Mesendoderm (in vitro differentiated cells): ENCODE results near the gene PLCB4.
A peak's percentile ranks its signal among the peaks of the same experiment; 100 is the strongest.

Experiments
- DNase-seq: peaks from one replicate; pipeline ENCODE4 v3.0.0; 2013
- H2AK5ac ChIP-seq: 2 replicates; pipeline ENCODE4 v1.6.1; 2013; ENCODE audit warnings: low read length, inconsistent platforms
- H2BK120ac ChIP-seq: 2 replicates; pipeline ENCODE4 v1.6.1; 2013; ENCODE audit warnings: low read depth, mild to moderate bottlenecking, low read length, moderate library complexity, mixed read lengths
- H2BK15ac ChIP-seq: replicated peaks from 2 replicates; pipeline ENCODE4 v1.6.1; 2013; ENCODE audit warnings: low read depth, mild to moderate bottlenecking, moderate library complexity
- H2BK5ac ChIP-seq: 2 replicates; pipeline ENCODE4 v1.6.1; 2013; ENCODE audit warnings: low read length, inconsistent platforms
- H3K18ac ChIP-seq: 2 replicates; pipeline ENCODE4 v1.6.1; 2013; ENCODE audit warnings: mild to moderate bottlenecking, low read length, mixed read lengths
- H3K23ac ChIP-seq: one replicate; pipeline ENCODE4 v1.6.1; 2013; ENCODE audit warnings: low read length
- H3K27ac ChIP-seq: 2 replicates; pipeline ENCODE4 v1.5.1; 2013; ENCODE audit warnings: low read depth, mild to moderate bottlenecking, inconsistent platforms, low read length, moderate library complexity
- H3K27me3 ChIP-seq: 2 replicates; pipeline ENCODE4 v1.6.1; 2013; ENCODE audit warnings: low read length, control low read depth, mild to moderate bottlenecking, inconsistent platforms; ENCODE audit not compliant: insufficient read depth, poor library complexity
- H3K36me3 ChIP-seq: 2 replicates; pipeline ENCODE4 v1.6.1; 2013; ENCODE audit warnings: low read length, inconsistent platforms; ENCODE audit not compliant: control insufficient read depth, insufficient read depth
- H3K4ac ChIP-seq: one replicate; pipeline ENCODE4 v1.6.1; 2013; ENCODE audit warnings: low read depth, mild to moderate bottlenecking, low read length, moderate library complexity
- H3K4me1 ChIP-seq: 2 replicates; pipeline ENCODE4 v1.6.1; 2013; ENCODE audit warnings: low read depth, low read length, inconsistent platforms; ENCODE audit not compliant: control insufficient read depth
- H3K4me2 ChIP-seq: 2 replicates; pipeline ENCODE4 v1.6.1; 2013; ENCODE audit warnings: low read length
- H3K4me3 ChIP-seq: 2 replicates; pipeline ENCODE4 v1.5.1; 2013; ENCODE audit warnings: mild to moderate bottlenecking, low read length
- H3K56ac ChIP-seq: one replicate; pipeline ENCODE4 v1.6.1; 2013; ENCODE audit warnings: low read length
- H3K79me1 ChIP-seq: 2 replicates; pipeline ENCODE4 v1.6.1; 2013; ENCODE audit warnings: low read length, inconsistent platforms
- H3K79me2 ChIP-seq: 2 replicates; pipeline ENCODE4 v1.6.1; 2013; ENCODE audit warnings: mild to moderate bottlenecking, low read length; ENCODE audit not compliant: control insufficient read depth, insufficient read depth
- H3K9ac ChIP-seq: 2 replicates; pipeline ENCODE4 v1.6.1; 2013; ENCODE audit warnings: low read length, inconsistent platforms
- H4K5ac ChIP-seq: one replicate; pipeline ENCODE4 v1.6.1; 2013; ENCODE audit warnings: low read length
- H4K8ac ChIP-seq: one replicate; pipeline ENCODE4 v1.6.1; 2013; ENCODE audit warnings: low read depth, mild to moderate bottlenecking, control low read depth, low read length, moderate library complexity
- WGBS: extraction: QIAGEN DNeasy Blood & Tissue Kit; methylation state at CpG from one replicate; pipeline ENCODE4 v1.1.7; 2013; ENCODE audit warnings: low lambda C conversion rate, missing lambda C conversion rate; ENCODE audit not compliant: insufficient coverage; ENCODE audit errors: extremely low coverage; 5-methylcytosine and 5-hydroxymethylcytosine counted together

Gene PLCB4

DNA sequence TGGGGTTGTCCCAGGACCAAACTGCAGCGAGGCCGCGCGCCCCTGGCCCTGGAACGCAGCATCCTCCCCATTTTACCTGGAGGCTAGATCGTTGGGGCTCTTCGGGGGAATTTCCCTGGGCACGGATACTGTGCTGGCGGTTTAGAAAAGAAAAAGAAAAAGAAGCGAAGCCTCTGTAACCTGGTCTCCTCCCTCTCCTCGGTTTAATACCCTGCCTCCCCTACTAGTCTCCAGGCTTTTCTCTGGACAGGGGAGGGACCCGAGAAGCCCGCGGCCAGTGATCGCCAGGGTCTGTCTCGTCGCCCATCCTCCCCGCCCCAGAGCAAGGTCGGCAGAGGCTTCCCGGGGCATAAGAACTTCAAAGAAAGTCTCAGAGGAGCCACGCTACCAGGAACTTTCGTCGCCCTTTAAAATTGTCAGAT, 439.4 kb downstream of the PLCB4 start:
- no peak overlapping the region for H4K5ac ChIP-seq
- no peak overlapping the region for H3K23ac ChIP-seq
- no CpG with 5 or more reads among the region's 23 CpGs for WGBS
- H2AK5ac ChIP-seq = no peak overlapping the region
- no peak overlapping the region for H3K4ac ChIP-seq
- H4K8ac ChIP-seq = no peak overlapping the region
- H3K18ac ChIP-seq = no peak overlapping the region
- H3K79me2 ChIP-seq = no peaks in the 10 kb centered on the region
- H3K9ac ChIP-seq = no peak overlapping the region
- no peak overlapping the region for H3K27ac ChIP-seq
- H2BK120ac ChIP-seq = no peak overlapping the region
- peaks cover 4% of the 10 kb centered on the region for H3K4me1 ChIP-seq
- DNase-seq = no peak
- H2BK5ac ChIP-seq = no peak overlapping the region
- H3K4me2 ChIP-seq = peak overlapping the region; percentile 11
- H3K4me3 ChIP-seq = no peak overlapping the region
- H3K36me3 ChIP-seq = no peaks in the 10 kb centered on the region
- H3K79me1 ChIP-seq = no peaks in the 10 kb centered on the region
- no peak overlapping the region for H2BK15ac ChIP-seq
- H3K27me3 ChIP-seq = peaks cover 61% of the 10 kb centered on the region
- H3K56ac ChIP-seq = no peak overlapping the region

DNA sequence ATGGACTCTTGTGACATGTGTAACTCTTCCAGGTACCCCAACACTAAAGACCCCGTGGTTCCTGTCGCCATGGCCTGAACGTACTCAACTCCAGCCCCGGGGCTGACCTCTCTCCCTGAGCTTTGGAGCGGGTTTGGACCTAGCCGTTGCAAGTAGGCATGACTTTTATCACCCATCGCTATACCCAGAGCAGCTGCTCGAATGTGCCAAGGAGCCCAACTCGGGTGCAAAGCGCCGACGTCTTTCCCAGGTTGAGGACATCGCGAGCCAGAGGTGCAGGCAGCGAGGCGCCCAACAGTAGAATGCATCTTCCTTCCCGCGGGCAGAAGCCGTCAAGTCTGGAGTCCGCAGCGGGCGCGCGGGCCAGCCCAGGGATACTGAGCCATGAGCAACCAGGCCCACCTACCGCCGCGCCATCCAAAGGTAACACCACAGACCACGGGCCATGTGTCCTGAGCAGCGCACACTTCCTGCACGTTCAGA, 439.9 kb downstream of the PLCB4 start:
- H3K4me2 ChIP-seq = peak overlapping the region; percentile 11
- H4K8ac ChIP-seq = no peak overlapping the region
- DNase-seq = no peak

DNA sequence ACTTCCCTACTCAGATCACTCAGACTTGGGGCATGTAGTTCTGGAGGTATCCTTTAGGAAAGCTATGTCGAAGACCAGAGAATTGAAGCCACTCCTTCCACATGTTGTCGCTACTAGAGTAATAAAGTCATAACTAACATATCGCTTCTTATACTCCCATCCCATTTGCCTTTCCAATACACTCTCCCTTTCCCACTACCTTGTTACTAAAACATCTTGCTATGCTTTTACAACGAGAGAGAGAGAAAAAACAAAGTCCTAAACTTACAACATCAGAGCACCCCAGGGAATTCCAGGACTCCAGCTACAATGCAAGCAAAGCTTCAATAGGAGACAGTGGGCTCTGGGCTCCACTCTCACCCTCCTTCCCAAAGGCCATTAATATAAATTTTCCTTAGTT, 440.4 kb downstream of the PLCB4 start:
- no peak overlapping the region for H3K4ac ChIP-seq
- H3K56ac ChIP-seq = no peak overlapping the region
- H2BK15ac ChIP-seq = no peak overlapping the region
- H3K4me3 ChIP-seq = no peak overlapping the region
- H2AK5ac ChIP-seq = no peak overlapping the region
- no peak for DNase-seq
- no CpG with 5 or more reads among the region's 4 CpGs for WGBS
- H3K9ac ChIP-seq = no peak overlapping the region
- H3K18ac ChIP-seq = no peak overlapping the region
- no peaks in the 10 kb centered on the region for H3K79me1 ChIP-seq
- no peak overlapping the region for H4K8ac ChIP-seq
- H3K4me2 ChIP-seq = no peak overlapping the region
- peaks cover 66% of the 10 kb centered on the region for H3K27me3 ChIP-seq
- H3K23ac ChIP-seq = no peak overlapping the region
- H3K4me1 ChIP-seq = peaks cover 4% of the 10 kb centered on the region
- H3K79me2 ChIP-seq = no peaks in the 10 kb centered on the region
- no peak overlapping the region for H3K27ac ChIP-seq
- no peak overlapping the region for H2BK5ac ChIP-seq
- no peak overlapping the region for H4K5ac ChIP-seq
- no peaks in the 10 kb centered on the region for H3K36me3 ChIP-seq
- H2BK120ac ChIP-seq = no peak overlapping the region

More for the DNA sequence above, 439.9 kb downstream of the PLCB4 start:
- no peak overlapping the region for H3K18ac ChIP-seq
- H3K27me3 ChIP-seq = peaks cover 61% of the 10 kb centered on the region
- no peak overlapping the region for H2BK15ac ChIP-seq
- no peak overlapping the region for H2BK120ac ChIP-seq
- H3K36me3 ChIP-seq = no peaks in the 10 kb centered on the region
- no peak overlapping the region for H3K27ac ChIP-seq
- H3K79me1 ChIP-seq = no peaks in the 10 kb centered on the region
- H3K56ac ChIP-seq = no peak overlapping the region
- H3K79me2 ChIP-seq = no peaks in the 10 kb centered on the region
- no peak overlapping the region for H3K4ac ChIP-seq
- H2BK5ac ChIP-seq = no peak overlapping the region
- peak overlapping the region; percentile 24 for H3K23ac ChIP-seq
- no CpG with 5 or more reads among the region's 30 CpGs for WGBS
- H3K4me3 ChIP-seq = no peak overlapping the region
- H3K9ac ChIP-seq = no peak overlapping the region
- H4K5ac ChIP-seq = no peak overlapping the region
- H2AK5ac ChIP-seq = no peak overlapping the region
- peaks cover 4% of the 10 kb centered on the region for H3K4me1 ChIP-seq

DNA sequence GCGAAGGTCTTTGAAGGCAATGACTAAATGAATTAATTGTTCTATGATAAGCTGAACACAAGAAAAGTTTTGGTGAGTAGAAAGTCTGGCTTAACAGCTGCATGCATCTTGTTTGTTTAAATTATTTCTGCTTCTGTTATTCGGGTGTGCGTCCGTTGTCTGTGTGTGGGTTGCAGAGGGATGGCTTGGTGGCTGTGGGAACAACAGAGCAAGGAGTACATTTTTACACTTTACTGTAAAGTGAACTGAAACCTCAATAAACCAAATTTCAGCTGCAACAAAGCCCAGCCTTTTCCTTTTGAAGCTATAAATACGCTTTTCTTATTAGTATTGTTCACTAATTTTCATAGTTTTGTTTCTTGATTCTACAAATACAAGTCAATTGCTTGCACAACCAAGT, 442.0 kb downstream of the PLCB4 start:
- Histone ChIP-seq H3K4me2 (no peak overlapping the region), H3K4ac (no peak overlapping the region), H3K27me3 (peaks cover 71% of the 10 kb centered on the region), H2AK5ac (no peak overlapping the region), H3K4me3 (no peak overlapping the region), H2BK15ac (no peak overlapping the region), H3K27ac (no peak overlapping the region), H4K8ac (no peak overlapping the region), H3K36me3 (no peaks in the 10 kb centered on the region), H3K9ac (no peak overlapping the region), H3K4me1 (peaks cover 7% of the 10 kb centered on the region), H3K79me1 (no peaks in the 10 kb centered on the region), H3K23ac (no peak overlapping the region), H3K18ac (no peak overlapping the region), H4K5ac (no peak overlapping the region), H3K56ac (no peak overlapping the region), H3K79me2 (no peaks in the 10 kb centered on the region), H2BK5ac (no peak overlapping the region), H2BK120ac (no peak overlapping the region)
- DNase-seq = no peak
- WGBS = no CpG with 5 or more reads among the region's 5 CpGs

DNA sequence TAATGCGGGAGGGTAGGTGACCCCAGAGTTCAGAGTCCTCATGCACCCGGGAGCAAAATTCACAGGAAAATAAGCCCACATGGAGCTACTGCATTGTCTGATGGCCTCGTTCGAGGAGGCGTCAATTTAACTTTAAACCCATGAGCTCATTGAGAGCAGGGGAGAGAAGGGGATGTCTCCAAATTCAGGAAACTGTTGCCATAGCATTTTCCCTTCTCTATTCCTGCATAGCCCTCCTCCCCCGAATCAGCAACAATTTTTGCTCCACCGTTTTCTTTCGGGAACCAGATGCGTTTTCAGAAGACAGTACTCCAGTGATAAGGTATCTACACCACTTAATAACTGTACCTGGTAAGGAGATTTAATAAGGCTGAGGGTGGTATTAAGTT, 445.2 kb downstream of the PLCB4 start:
- WGBS = no CpG with 5 or more reads among the region's 9 CpGs

More for the DNA sequence above, 445.2 kb downstream of the PLCB4 start:
- no peak overlapping the region for H3K23ac ChIP-seq
- H3K4ac ChIP-seq = no peak overlapping the region
- H3K27me3 ChIP-seq = peaks cover 65% of the 10 kb centered on the region
- no peak overlapping the region for H2BK5ac ChIP-seq
- no peak overlapping the region for H3K18ac ChIP-seq
- no peaks in the 10 kb centered on the region for H3K79me1 ChIP-seq
- no peak for DNase-seq
- no peak overlapping the region for H2BK120ac ChIP-seq
- no peak overlapping the region for H4K8ac ChIP-seq
- H3K56ac ChIP-seq = no peak overlapping the region
- H3K27ac ChIP-seq = no peak overlapping the region
- no peaks in the 10 kb centered on the region for H3K36me3 ChIP-seq
- no peak overlapping the region for H2BK15ac ChIP-seq
- no peak overlapping the region for H3K4me2 ChIP-seq
- no peaks in the 10 kb centered on the region for H3K79me2 ChIP-seq
- H3K4me3 ChIP-seq = no peak overlapping the region
- no peak overlapping the region for H2AK5ac ChIP-seq
- H4K5ac ChIP-seq = no peak overlapping the region
- H3K9ac ChIP-seq = no peak overlapping the region
- peaks cover 3% of the 10 kb centered on the region for H3K4me1 ChIP-seq
